SK-N-SH (cell line): ENCODE data around the gene LRMDA. TPM values are rescaled to one million over a fixed set of nuclear protein-coding genes. Genes with fewer than 3 reads are reported as not detected.
A peak's percentile ranks its signal among the peaks of the same experiment; 100 is the strongest.

ENCODE experiments used
- CHD2 ChIP-seq: fragments of 150-350 bp; IDR thresholded peaks from 2 replicates; pipeline ENCODE4 v1.6.1; 2018; ENCODE audit warnings: low read length; ENCODE audit not compliant: partially characterized antibody
- CTCF ChIP-seq: fragments of 200-600 bp; sonication (generic); IDR thresholded peaks from 2 replicates; pipeline ENCODE4 v1.6.1; 2017; ENCODE audit warnings: antibody characterized with exemption, mild to moderate bottlenecking, moderate library complexity
- ELF1 ChIP-seq: IDR thresholded peaks from 2 replicates; pipeline ENCODE4 v1.4.0; 2012
- EP300 ChIP-seq, 2 experiments: IDR thresholded peaks; 2 replicates each; pipeline versions ENCODE4 v1.4.0 to v1.6.1; 2012; ENCODE audit warnings: borderline replicate concordance in 1 of 2, low read depth in 1 of 2, low read length in 1 of 2
- EZH2phosphoT487 ChIP-seq: fragments of 200-600 bp; sonication (generic); IDR thresholded peaks from 2 replicates; pipeline ENCODE4 v1.6.1; 2017; ENCODE audit warnings: low read depth, mixed run types, mild to moderate bottlenecking, antibody characterized with exemption, moderate library complexity, borderline replicate concordance
- FOXJ3 ChIP-seq: sonication (generic); formaldehyde crosslinking; IDR thresholded peaks from 2 replicates; pipeline ENCODE4 v1.5.1; 2020; ENCODE audit warnings: mild to moderate bottlenecking, missing genetic modification reagents
- FOXM1 ChIP-seq: IDR thresholded peaks from 2 replicates; pipeline ENCODE4 v1.4.0; 2012; ENCODE audit warnings: low read depth, mild to moderate bottlenecking
- GABPA ChIP-seq: IDR thresholded peaks from 2 replicates; pipeline ENCODE4 v1.4.0; 2012; ENCODE audit warnings: low read depth, mild to moderate bottlenecking
- GATA2 ChIP-seq: sonication (generic); formaldehyde crosslinking; IDR thresholded peaks from 2 replicates; pipeline ENCODE4 v1.5.0; 2020; ENCODE audit warnings: mild to moderate bottlenecking, missing genetic modification reagents
- IRF3 ChIP-seq: fragments of 150-350 bp; IDR thresholded peaks from 2 replicates; pipeline ENCODE4 v1.6.1; 2016; ENCODE audit warnings: mild to moderate bottlenecking, low read depth, low read length
- MEF2A ChIP-seq: IDR thresholded peaks from 2 replicates; pipeline ENCODE4 v1.4.0; 2012; ENCODE audit warnings: low read depth, borderline replicate concordance
- MXI1 ChIP-seq: IDR thresholded peaks from 2 replicates; pipeline ENCODE4 v1.6.1; 2012; ENCODE audit warnings: mild to moderate bottlenecking, low read depth, low read length, improper control_type of control experiment
- NFIC ChIP-seq: IDR thresholded peaks from 2 replicates; pipeline ENCODE4 v1.4.0; 2012; ENCODE audit warnings: borderline replicate concordance
- NRF1 ChIP-seq: IDR thresholded peaks from 2 replicates; pipeline ENCODE4 v1.6.1; 2012; ENCODE audit warnings: low read depth, mild to moderate bottlenecking, low read length
- PBX3 ChIP-seq: IDR thresholded peaks from 2 replicates; pipeline ENCODE4; 2012
- POLR2AphosphoS5 ChIP-seq: IDR thresholded peaks from 2 replicates; pipeline ENCODE4 v1.6.1; 2012; ENCODE audit warnings: low read depth, low read length
- RFX5 ChIP-seq: IDR thresholded peaks from 2 replicates; pipeline ENCODE4 v1.6.1; 2012; ENCODE audit warnings: mild to moderate bottlenecking, improper control_type of control experiment, low read length
- SIN3A ChIP-seq: IDR thresholded peaks from 2 replicates; pipeline ENCODE4 v1.6.1; 2012; ENCODE audit warnings: low read depth, mild to moderate bottlenecking, low read length, moderate library complexity, borderline replicate concordance
- SMC3 ChIP-seq: IDR thresholded peaks from 2 replicates; pipeline ENCODE4 v1.6.1; 2012; ENCODE audit warnings: low read depth, low read length, improper control_type of control experiment
- TAF1 ChIP-seq: IDR thresholded peaks from 2 replicates; pipeline ENCODE4 v1.6.1; 2012; ENCODE audit warnings: low read depth, mild to moderate bottlenecking, low read length, moderate library complexity, borderline replicate concordance
- TCF12 ChIP-seq: IDR thresholded peaks from 2 replicates; pipeline ENCODE4 v1.4.0; 2012
- polyA plus RNA-seq, 3 experiments: library from polyadenylated mRNA; depleted of rRNA; stranded (reverse); fragments of >200 nt; gene quantifications; 2 replicates each; pipeline ENCODE4 v1.2.3, GENCODE V29; 2012
- TF ChIP-seq, protein P1 (sequence below): IDR thresholded peaks from 2 replicates; pipeline ENCODE4 v1.6.1; 2012; ENCODE audit warnings: mild to moderate bottlenecking, low read depth, low read length, moderate library complexity
- TF ChIP-seq, protein P2 (sequence below): IDR thresholded peaks from 2 replicates; pipeline ENCODE4 v1.4.0; 2012; ENCODE audit warnings: low read depth

The LRMDA gene
- polyA plus RNA-seq, 1 of the 3 experiments (the other 2 are of a cell fraction) = 0.95 TPM

GRCh38 chr10:76291175-76291574 lies 859.8 kb downstream of the LRMDA start (continued):
- TF ChIP-seq RFX5 = no peak
- TF ChIP-seq CTCF = no peak
- peak; percentile 80; the same call in 1 of the 2 replicates for TF ChIP-seq FOXM1
- no peak for TF ChIP-seq IRF3
- no peak for TF ChIP-seq GABPA
- no peak for TF ChIP-seq TAF1
- TF ChIP-seq NFIC = peak; percentile 27; the same call in 1 of the 2 replicates
- peak; percentile 45; the same call in 1 of the 2 replicates for TF ChIP-seq MEF2A
- TF ChIP-seq SIN3A = no peak
- TF ChIP-seq CHD2 = no peak
- TF ChIP-seq POLR2AphosphoS5 = peak; percentile 66; the same call in 1 of the 2 replicates
- TF ChIP-seq FOXJ3 = no peak
- TF ChIP-seq, protein P1, sequence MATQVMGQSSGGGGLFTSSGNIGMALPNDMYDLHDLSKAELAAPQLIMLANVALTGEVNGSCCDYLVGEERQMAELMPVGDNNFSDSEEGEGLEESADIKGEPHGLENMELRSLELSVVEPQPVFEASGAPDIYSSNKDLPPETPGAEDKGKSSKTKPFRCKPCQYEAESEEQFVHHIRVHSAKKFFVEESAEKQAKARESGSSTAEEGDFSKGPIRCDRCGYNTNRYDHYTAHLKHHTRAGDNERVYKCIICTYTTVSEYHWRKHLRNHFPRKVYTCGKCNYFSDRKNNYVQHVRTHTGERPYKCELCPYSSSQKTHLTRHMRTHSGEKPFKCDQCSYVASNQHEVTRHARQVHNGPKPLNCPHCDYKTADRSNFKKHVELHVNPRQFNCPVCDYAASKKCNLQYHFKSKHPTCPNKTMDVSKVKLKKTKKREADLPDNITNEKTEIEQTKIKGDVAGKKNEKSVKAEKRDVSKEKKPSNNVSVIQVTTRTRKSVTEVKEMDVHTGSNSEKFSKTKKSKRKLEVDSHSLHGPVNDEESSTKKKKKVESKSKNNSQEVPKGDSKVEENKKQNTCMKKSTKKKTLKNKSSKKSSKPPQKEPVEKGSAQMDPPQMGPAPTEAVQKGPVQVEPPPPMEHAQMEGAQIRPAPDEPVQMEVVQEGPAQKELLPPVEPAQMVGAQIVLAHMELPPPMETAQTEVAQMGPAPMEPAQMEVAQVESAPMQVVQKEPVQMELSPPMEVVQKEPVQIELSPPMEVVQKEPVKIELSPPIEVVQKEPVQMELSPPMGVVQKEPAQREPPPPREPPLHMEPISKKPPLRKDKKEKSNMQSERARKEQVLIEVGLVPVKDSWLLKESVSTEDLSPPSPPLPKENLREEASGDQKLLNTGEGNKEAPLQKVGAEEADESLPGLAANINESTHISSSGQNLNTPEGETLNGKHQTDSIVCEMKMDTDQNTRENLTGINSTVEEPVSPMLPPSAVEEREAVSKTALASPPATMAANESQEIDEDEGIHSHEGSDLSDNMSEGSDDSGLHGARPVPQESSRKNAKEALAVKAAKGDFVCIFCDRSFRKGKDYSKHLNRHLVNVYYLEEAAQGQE = no peak
- no peak for TF ChIP-seq MXI1
- peak; percentile 91 for TF ChIP-seq PBX3
- TF ChIP-seq GATA2 (CRISPR knock-in tag) = no peak
- TF ChIP-seq ELF1 = no peak
- TF ChIP-seq EP300 (IDR thresholded peaks at IDR 0.05; ENCODE audit: borderline replicate concordance in 1 of 2, low read depth in 1 of 2, low read length in 1 of 2) = peak; percentile 41 to 93
- peak; percentile 92 for TF ChIP-seq TCF12
- no peak for TF ChIP-seq NRF1
- TF ChIP-seq SMC3 = no peak
- TF ChIP-seq EZH2phosphoT487 = no peak
- TF ChIP-seq, protein P2, sequence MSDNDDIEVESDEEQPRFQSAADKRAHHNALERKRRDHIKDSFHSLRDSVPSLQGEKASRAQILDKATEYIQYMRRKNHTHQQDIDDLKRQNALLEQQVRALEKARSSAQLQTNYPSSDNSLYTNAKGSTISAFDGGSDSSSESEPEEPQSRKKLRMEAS = no peak
